Aorta (tissue), 5 donors: Measurements from ENCODE around the gene OSBPL1A. TPM values are rescaled to one million over a fixed set of nuclear protein-coding genes. Genes with fewer than 3 reads are reported as not detected.
"Not testable (repeated sequence)": the region's sequence is repeated elsewhere in the genome, so short reads cannot be mapped to it uniquely, and the experiment has no call there.

Experiments used
- ATAC-seq: fragments of 200-7000 bp; cut with Tn5 transposase; one replicate; pipeline ENCODE4 v1.9.1; 2022; ENCODE audit warnings: moderate library complexity; ENCODE audit not compliant: low FRiP score
- DNase-seq, 2 donors: peaks; one replicate each; pipeline ENCODE4 v3.0.0-alpha.2; 2020
- H3K27ac ChIP-seq, 2 donors: one replicate each; pipeline ENCODE4 v1.5.1; 2013; ENCODE audit warnings: low read length in 2 of 2, mild to moderate bottlenecking in 2 of 2, moderate library complexity in 2 of 2, control low read depth in 1 of 2, inconsistent platforms in 1 of 2, low read depth in 1 of 2
- H3K27me3 ChIP-seq, 2 donors: one replicate each; pipeline ENCODE4 v1.6.1; 2013; ENCODE audit warnings: control low read depth in 1 of 2, low read length in 1 of 2, mild to moderate bottlenecking in 1 of 2, moderate library complexity in 1 of 2; ENCODE audit not compliant: insufficient read depth in 2 of 2, control insufficient read depth in 1 of 2
- H3K36me3 ChIP-seq, 2 donors: one replicate each; pipeline ENCODE4 v1.6.1; 2013; ENCODE audit warnings: control low read depth in 1 of 2, low read length in 1 of 2, mild to moderate bottlenecking in 1 of 2; ENCODE audit not compliant: insufficient read depth in 2 of 2, control insufficient read depth in 1 of 2
- H3K4me1 ChIP-seq, 2 donors: one replicate each; pipeline ENCODE4 v1.6.1; 2013; ENCODE audit warnings: low read length in 2 of 2, control low read depth in 1 of 2, mild to moderate bottlenecking in 1 of 2, moderate library complexity in 1 of 2; ENCODE audit not compliant: insufficient read depth in 2 of 2, control insufficient read depth in 1 of 2
- H3K4me3 ChIP-seq, 2 donors: one replicate each; pipeline ENCODE4 v1.5.1; 2013; ENCODE audit warnings: low read length in 2 of 2, control low read depth in 1 of 2, mild to moderate bottlenecking in 1 of 2
- H3K9me3 ChIP-seq: one replicate; pipeline ENCODE4 v1.6.1; 2013; ENCODE audit warnings: mild to moderate bottlenecking, low read length; ENCODE audit not compliant: control insufficient read depth
- WGBS, 2 donors: extraction: QIAGEN DNeasy Blood & Tissue Kit; methylation state at CpG; one replicate each; pipeline ENCODE4 v1.1.7; 2013; 5-methylcytosine and 5-hydroxymethylcytosine counted together
- intact Hi-C, 2 donors: fragments of 100-400 bp; cut with DNase I; formaldehyde crosslinking; loops; one replicate each; pipeline versions ENCODE4 v1.14.2 to v1.15.0; 2022
- polyA plus RNA-seq, 2 donors: library from polyadenylated mRNA; stranded (reverse); fragments of 200-250 nt; gene quantifications; one replicate each; pipeline ENCODE4 v1.2.3, GENCODE V29; 2013
- total RNA-seq, 2 donors: library from RNA; stranded (reverse); fragmentation: NEBNext Ultra II Directional; extraction: Animal tissue kit (Norgen Biotek cat#: 25700); gene quantifications; one replicate each; pipeline ENCODE4 v1.2.1, GENCODE V29; 2021
- donor health status: healthy with polysubstance abuse.
- donor health status: Bipolar disorder and iron deficiency.
- donor health status: DM: no; HTN: no; CAD: no.
- donor health status: DM: no; HTN: no; CAD: no.
- donor health status: DM: yes; HTN: yes; CAD: no.

Gene OSBPL1A
- total and polyA plus RNA-seq, 4 donors = 21.7 to 47.4 (median 37.1) TPM

- ATAC-seq (no peak), DNase-seq (no peak)
- Histone ChIP-seq H3K27ac (no peak overlapping the region), H3K4me1 (no peaks in the 10 kb centered on the region), H3K9me3 (no peaks in the 10 kb centered on the region), H3K27me3 (no peaks in the 10 kb centered on the region), H3K36me3 (no peaks in the 10 kb centered on the region), H3K4me3 (no peak overlapping the region)
- WGBS, 2 donors = 79 to 90% methylated on average over 4 of the region's 4 CpGs
- intact Hi-C loops = no loop called here
Measured at GRCh38 chr18:24370120-24370519, 27.5 kb downstream of the OSBPL1A start.

- Histone ChIP-seq H3K4me3 (no peak overlapping the region), H3K36me3 (no peaks in the 10 kb centered on the region), H3K4me1 (no peaks in the 10 kb centered on the region), H3K9me3 (no peaks in the 10 kb centered on the region), H3K27ac (no peak overlapping the region), H3K27me3 (no peaks in the 10 kb centered on the region)
- no peak for DNase-seq
- intact Hi-C loops = loop anchor here in 1 of 2 donors (10.0 kb wide), 1 partner anchor 355 kb away; no protein-coding TSS in a partner anchor
- 86 to 94% methylated on average over 1 of the region's 1 CpG for WGBS, 2 donors
- ATAC-seq = no peak
Measured at GRCh38 chr18:24369426-24369825, 28.2 kb downstream of the OSBPL1A start.

- Histone ChIP-seq H3K27ac (no peak overlapping the region), H3K4me3 (no peak overlapping the region), H3K4me1 (no peaks in the 10 kb centered on the region), H3K9me3 (no peaks in the 10 kb centered on the region), H3K36me3 (no peaks in the 10 kb centered on the region), H3K27me3 (no peaks in the 10 kb centered on the region)
- no peak for DNase-seq
- intact Hi-C loops = loop anchor here in 1 of 2 donors (10.0 kb wide), 1 partner anchor 356 kb away; no protein-coding TSS in a partner anchor
- no peak for ATAC-seq
- 88 to 90% methylated on average over 3 of the region's 3 CpGs for WGBS, 2 donors
Measured at GRCh38 chr18:24368749-24369148, 28.9 kb downstream of the OSBPL1A start.

- H3K36me3 ChIP-seq = no peaks in the 10 kb centered on the region
- H3K4me3 ChIP-seq = no peak overlapping the region
- H3K27ac ChIP-seq = no peak overlapping the region
- H3K9me3 ChIP-seq = no peaks in the 10 kb centered on the region
- 93 to 96% methylated on average over 3 of the region's 3 CpGs for WGBS, 2 donors
- ATAC-seq (no peak), DNase-seq (no peak)
- intact Hi-C loops = loop anchor here in 1 of 2 donors (10.0 kb wide), 1 partner anchor 358 kb away; no protein-coding TSS in a partner anchor
- no peaks in the 10 kb centered on the region for H3K27me3 ChIP-seq
- no peaks in the 10 kb centered on the region for H3K4me1 ChIP-seq
Measured at GRCh38 chr18:24366328-24366727, 31.3 kb downstream of the OSBPL1A start.

- Histone ChIP-seq H3K4me1 (no peaks in the 10 kb centered on the region), H3K36me3 (no peaks in the 10 kb centered on the region), H3K4me3 (no peak overlapping the region), H3K27me3 (no peaks in the 10 kb centered on the region), H3K9me3 (no peaks in the 10 kb centered on the region), H3K27ac (no peak overlapping the region)
- ATAC-seq = no peak
- intact Hi-C loops = loop anchor here in 1 of 2 donors (5.0 to 10.0 kb wide), 2 partner anchors 123 to 361 kb away; no protein-coding TSS in a partner anchor
- no peak for DNase-seq
- 95 to 98% methylated on average over 1 of the region's 1 CpG for WGBS, 2 donors
Measured at GRCh38 chr18:24364177-24364576, 33.4 kb downstream of the OSBPL1A start.

- Histone ChIP-seq H3K4me1 (no peaks in the 10 kb centered on the region), H3K9me3 (no peaks in the 10 kb centered on the region), H3K27ac (no peak overlapping the region), H3K27me3 (no peaks in the 10 kb centered on the region), H3K4me3 (no peak overlapping the region), H3K36me3 (no peaks in the 10 kb centered on the region)
- WGBS, 2 donors = 77 to 80% methylated on average over 1 of the region's 1 CpG
- DNase-seq (no peak), ATAC-seq (no peak)
- intact Hi-C loops = loop anchor here in 1 of 2 donors (5.0 to 10.0 kb wide), 2 partner anchors 125 to 362 kb away; no protein-coding TSS in a partner anchor
Measured at GRCh38 chr18:24362757-24363156, 34.9 kb downstream of the OSBPL1A start.

GRCh38 chr18:24359787-24360530 lies 37.7 kb downstream of the OSBPL1A start:
- 19% methylated on average over 9 of the region's 9 CpGs for WGBS, 2 donors
- H3K4me3 ChIP-seq, DNase-seq, H3K4me1 ChIP-seq, H3K36me3 ChIP-seq, H3K9me3 ChIP-seq, H3K27me3 ChIP-seq, H3K27ac ChIP-seq: not testable (repeated sequence)
- ATAC-seq = peak; percentile 63
- intact Hi-C loops = loop anchor here (2.0 to 10.0 kb wide), 5 partner anchors 72 to 367 kb away; no protein-coding TSS in a partner anchor

- H3K4me3 ChIP-seq = no peak overlapping the region
- intact Hi-C loops = no loop called here
- H3K36me3 ChIP-seq = peaks cover 0 to 3% of the 10 kb centered on the region in 2 donors
- H3K27me3 ChIP-seq = no peaks in the 10 kb centered on the region
- H3K4me1 ChIP-seq = no peaks in the 10 kb centered on the region
- ATAC-seq (no peak), DNase-seq (no peak)
- no peaks in the 10 kb centered on the region for H3K9me3 ChIP-seq
- H3K27ac ChIP-seq = no peak overlapping the region
- WGBS, 2 donors = 83 to 85% methylated on average over 6 of the region's 6 CpGs
Measured at GRCh38 chr18:24354278-24354677, 43.3 kb downstream of the OSBPL1A start.

GRCh38 chr18:24346254-24346653 lies 51.4 kb downstream of the OSBPL1A start:
- H3K4me1 ChIP-seq = no peaks in the 10 kb centered on the region
- ATAC-seq = no peak
- no peak overlapping the region for H3K27ac ChIP-seq
- intact Hi-C loops = no loop called here
- H3K9me3 ChIP-seq = no peaks in the 10 kb centered on the region
- H3K36me3 ChIP-seq = no peaks in the 10 kb centered on the region
- H3K4me3 ChIP-seq = no peak overlapping the region
- DNase-seq = no peak
- H3K27me3 ChIP-seq = no peaks in the 10 kb centered on the region
